ENCODE results near the gene PCSK2. TPM values are rescaled to one million over a fixed set of nuclear protein-coding genes. Genes with fewer than 3 reads are reported as not detected.

PCSK2 gene
- polyA plus RNA-seq, 2 of the 4 experiments (the other 2 are of a cell fraction), result 0.01 TPM; not detected in 1

DNA sequence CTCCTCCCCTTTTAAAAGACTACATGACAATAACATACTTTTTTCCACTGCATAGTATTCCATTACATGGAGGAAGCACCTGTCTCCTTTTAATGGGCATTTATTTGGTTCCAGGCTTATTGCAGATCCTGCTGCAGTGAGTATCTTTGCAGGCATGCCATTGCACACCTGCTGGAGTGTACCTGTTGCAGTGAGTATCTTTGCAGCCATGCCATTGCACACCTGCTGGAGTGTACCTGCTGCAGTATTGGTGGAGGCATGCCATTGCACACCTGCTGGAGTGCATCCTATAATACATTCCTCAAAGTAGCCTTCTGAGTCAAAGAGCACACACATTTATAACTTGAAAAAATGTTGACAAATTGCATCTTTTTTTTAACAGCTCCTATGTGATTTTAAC lies 302.7 kb downstream of the PCSK2 start:
- no peak overlapping the region for H3K4me3 ChIP-seq
- no peak overlapping the region for H3K4me2 ChIP-seq
- DNase-seq (ENCODE audit: low read depth in 1 of 2, low spot score in 1 of 2), result no peak
- CTCF ChIA-PET, result interaction anchor here (0.7 to 21.9 kb wide), 8 partner anchors 10 to 967 kb away, joined by 3 to 501 read pairs (median 10); partner anchors contain the start of gene RBBP9
- FAIRE-seq, result no peak
- H3K9me3 ChIP-seq, result no peaks in the 10 kb centered on the region
- POLR2A ChIA-PET, result no interaction called here
- peaks cover 21% of the 10 kb centered on the region for H3K4me1 ChIP-seq
- TF ChIP-seq, protein P1, sequence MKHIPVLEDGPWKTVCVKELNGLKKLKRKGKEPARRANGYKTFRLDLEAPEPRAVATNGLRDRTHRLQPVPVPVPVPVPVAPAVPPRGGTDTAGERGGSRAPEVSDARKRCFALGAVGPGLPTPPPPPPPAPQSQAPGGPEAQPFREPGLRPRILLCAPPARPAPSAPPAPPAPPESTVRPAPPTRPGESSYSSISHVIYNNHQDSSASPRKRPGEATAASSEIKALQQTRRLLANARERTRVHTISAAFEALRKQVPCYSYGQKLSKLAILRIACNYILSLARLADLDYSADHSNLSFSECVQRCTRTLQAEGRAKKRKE (CRISPR knock-in tag; IDR thresholded peaks at IDR 0.05; ENCODE audit: low read depth), result no peak
- TF ChIP-seq NR3C1 (IDR thresholded peaks at IDR 0.05) (no peak), CEBPB (IDR thresholded peaks at IDR 0.05) (no peak), ZC3H11A (IDR thresholded peaks at IDR 0.05) (no peak), SMC3 (IDR thresholded peaks at IDR 0.05) (no peak), JUNB (IDR thresholded peaks at IDR 0.05) (no peak), ZSCAN20 (CRISPR knock-in tag; IDR thresholded peaks at IDR 0.05) (no peak), MAZ (IDR thresholded peaks at IDR 0.05; ENCODE audit: borderline replicate concordance, low read depth, low read length) (no peak), POLR2A (IDR thresholded peaks at IDR 0.05; ENCODE audit: low read length) (no peak), CBX2 (IDR thresholded peaks at IDR 0.05; ENCODE audit: borderline replicate concordance, low read depth) (no peak), HOXB5 (CRISPR knock-in tag; IDR thresholded peaks at IDR 0.05) (no peak), RARB (CRISPR knock-in tag; IDR thresholded peaks at IDR 0.05) (no peak), ESRRA (IDR thresholded peaks at IDR 0.05; ENCODE audit: borderline replicate concordance, low read length) (no peak), BHLHE40 (IDR thresholded peaks at IDR 0.05; ENCODE audit: low read depth, low read length) (no peak), TFCP2L1 (CRISPR knock-in tag; IDR thresholded peaks at IDR 0.05) (no peak), ZFP36 (IDR thresholded peaks at IDR 0.05; ENCODE audit: borderline replicate concordance, partially characterized antibody) (no peak)
- TF ChIP-seq, protein P2, sequence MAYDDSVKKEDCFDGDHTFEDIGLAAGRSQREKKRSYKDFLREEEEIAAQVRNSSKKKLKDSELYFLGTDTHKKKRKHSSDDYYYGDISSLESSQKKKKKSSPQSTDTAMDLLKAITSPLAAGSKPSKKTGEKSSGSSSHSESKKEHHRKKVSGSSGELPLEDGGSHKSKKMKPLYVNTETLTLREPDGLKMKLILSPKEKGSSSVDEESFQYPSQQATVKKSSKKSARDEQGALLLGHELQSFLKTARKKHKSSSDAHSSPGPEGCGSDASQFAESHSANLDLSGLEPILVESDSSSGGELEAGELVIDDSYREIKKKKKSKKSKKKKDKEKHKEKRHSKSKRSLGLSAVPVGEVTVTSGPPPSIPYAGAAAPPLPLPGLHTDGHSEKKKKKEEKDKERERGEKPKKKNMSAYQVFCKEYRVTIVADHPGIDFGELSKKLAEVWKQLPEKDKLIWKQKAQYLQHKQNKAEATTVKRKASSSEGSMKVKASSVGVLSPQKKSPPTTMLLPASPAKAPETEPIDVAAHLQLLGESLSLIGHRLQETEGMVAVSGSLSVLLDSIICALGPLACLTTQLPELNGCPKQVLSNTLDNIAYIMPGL (CRISPR knock-in tag; IDR thresholded peaks at IDR 0.05; ENCODE audit: borderline replicate concordance), result no peak
- TF ChIP-seq, protein P3, sequence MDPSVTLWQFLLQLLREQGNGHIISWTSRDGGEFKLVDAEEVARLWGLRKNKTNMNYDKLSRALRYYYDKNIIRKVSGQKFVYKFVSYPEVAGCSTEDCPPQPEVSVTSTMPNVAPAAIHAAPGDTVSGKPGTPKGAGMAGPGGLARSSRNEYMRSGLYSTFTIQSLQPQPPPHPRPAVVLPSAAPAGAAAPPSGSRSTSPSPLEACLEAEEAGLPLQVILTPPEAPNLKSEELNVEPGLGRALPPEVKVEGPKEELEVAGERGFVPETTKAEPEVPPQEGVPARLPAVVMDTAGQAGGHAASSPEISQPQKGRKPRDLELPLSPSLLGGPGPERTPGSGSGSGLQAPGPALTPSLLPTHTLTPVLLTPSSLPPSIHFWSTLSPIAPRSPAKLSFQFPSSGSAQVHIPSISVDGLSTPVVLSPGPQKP (IDR thresholded peaks at IDR 0.05; ENCODE audit: low read depth, low read length), result no peak
- TF ChIP-seq, protein P4, sequence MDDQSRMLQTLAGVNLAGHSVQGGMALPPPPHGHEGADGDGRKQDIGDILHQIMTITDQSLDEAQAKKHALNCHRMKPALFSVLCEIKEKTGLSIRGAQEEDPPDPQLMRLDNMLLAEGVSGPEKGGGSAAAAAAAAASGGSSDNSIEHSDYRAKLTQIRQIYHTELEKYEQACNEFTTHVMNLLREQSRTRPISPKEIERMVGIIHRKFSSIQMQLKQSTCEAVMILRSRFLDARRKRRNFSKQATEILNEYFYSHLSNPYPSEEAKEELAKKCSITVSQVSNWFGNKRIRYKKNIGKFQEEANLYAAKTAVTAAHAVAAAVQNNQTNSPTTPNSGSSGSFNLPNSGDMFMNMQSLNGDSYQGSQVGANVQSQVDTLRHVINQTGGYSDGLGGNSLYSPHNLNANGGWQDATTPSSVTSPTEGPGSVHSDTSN (IDR thresholded peaks at IDR 0.05), result no peak
- TF ChIP-seq, protein P5, sequence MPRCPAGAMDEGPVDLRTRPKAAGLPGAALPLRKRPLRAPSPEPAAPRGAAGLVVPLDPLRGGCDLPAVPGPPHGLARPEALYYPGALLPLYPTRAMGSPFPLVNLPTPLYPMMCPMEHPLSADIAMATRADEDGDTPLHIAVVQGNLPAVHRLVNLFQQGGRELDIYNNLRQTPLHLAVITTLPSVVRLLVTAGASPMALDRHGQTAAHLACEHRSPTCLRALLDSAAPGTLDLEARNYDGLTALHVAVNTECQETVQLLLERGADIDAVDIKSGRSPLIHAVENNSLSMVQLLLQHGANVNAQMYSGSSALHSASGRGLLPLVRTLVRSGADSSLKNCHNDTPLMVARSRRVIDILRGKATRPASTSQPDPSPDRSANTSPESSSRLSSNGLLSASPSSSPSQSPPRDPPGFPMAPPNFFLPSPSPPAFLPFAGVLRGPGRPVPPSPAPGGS (IDR thresholded peaks at IDR 0.05), result no peak
- ATAC-seq, result no peak
- no peak overlapping the region for H3K27ac ChIP-seq

DNA sequence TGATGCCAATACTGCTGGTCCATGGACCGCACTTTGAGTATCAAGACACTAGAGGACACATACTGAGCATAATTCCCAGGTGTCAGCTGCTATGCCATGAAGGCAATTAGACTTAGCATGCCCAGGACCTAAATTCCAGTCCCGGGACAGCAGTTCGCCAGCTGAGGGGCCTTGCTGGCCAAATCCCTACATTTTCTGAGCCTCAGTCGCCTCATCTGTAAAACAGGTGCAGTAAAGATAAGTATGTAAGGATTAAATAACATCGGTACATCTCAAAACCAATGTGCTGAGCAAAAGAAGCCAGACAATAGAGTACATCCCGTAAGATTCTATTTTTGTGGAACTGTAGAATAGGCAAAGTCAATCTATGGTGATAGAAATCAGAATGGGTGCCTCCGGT lies 303.3 kb downstream of the PCSK2 start:
- DNase-seq (ENCODE audit: low read depth in 1 of 2, low spot score in 1 of 2) (no peak), ATAC-seq (no peak), FAIRE-seq (no peak)
- Histone ChIP-seq H3K9me3 (no peaks in the 10 kb centered on the region), H3K4me2 (peak overlapping the region; percentile 78), H3K4me1 (peaks cover 21% of the 10 kb centered on the region), H3K27ac (peak overlapping the region in 1 of 2 experiments; percentile 95; a peak in 2 of 6 replicates), H3K4me3 (no peak overlapping the region; the same call in 2 of the 3 replicates)
- TF ChIP-seq, protein P6, sequence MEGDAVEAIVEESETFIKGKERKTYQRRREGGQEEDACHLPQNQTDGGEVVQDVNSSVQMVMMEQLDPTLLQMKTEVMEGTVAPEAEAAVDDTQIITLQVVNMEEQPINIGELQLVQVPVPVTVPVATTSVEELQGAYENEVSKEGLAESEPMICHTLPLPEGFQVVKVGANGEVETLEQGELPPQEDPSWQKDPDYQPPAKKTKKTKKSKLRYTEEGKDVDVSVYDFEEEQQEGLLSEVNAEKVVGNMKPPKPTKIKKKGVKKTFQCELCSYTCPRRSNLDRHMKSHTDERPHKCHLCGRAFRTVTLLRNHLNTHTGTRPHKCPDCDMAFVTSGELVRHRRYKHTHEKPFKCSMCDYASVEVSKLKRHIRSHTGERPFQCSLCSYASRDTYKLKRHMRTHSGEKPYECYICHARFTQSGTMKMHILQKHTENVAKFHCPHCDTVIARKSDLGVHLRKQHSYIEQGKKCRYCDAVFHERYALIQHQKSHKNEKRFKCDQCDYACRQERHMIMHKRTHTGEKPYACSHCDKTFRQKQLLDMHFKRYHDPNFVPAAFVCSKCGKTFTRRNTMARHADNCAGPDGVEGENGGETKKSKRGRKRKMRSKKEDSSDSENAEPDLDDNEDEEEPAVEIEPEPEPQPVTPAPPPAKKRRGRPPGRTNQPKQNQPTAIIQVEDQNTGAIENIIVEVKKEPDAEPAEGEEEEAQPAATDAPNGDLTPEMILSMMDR (IDR thresholded peaks at IDR 0.05), result no peak
- TF ChIP-seq, protein P7, sequence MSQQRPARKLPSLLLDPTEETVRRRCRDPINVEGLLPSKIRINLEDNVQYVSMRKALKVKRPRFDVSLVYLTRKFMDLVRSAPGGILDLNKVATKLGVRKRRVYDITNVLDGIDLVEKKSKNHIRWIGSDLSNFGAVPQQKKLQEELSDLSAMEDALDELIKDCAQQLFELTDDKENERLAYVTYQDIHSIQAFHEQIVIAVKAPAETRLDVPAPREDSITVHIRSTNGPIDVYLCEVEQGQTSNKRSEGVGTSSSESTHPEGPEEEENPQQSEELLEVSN (IDR thresholded peaks at IDR 0.05; ENCODE audit: borderline replicate concordance, low read depth), result no peak
- TF ChIP-seq, protein P2 (CRISPR knock-in tag; IDR thresholded peaks at IDR 0.05; ENCODE audit: borderline replicate concordance), result no peak
- TF ChIP-seq CHD2 (IDR thresholded peaks at IDR 0.05; ENCODE audit: low read length, partially characterized antibody), result no peak
- TF ChIP-seq ZSCAN20 (CRISPR knock-in tag; IDR thresholded peaks at IDR 0.05), result no peak
- TF ChIP-seq JUNB (IDR thresholded peaks at IDR 0.05), result no peak
- TF ChIP-seq RFX5 (IDR thresholded peaks at IDR 0.05), result no peak
- no peak for TF ChIP-seq ESRRA (IDR thresholded peaks at IDR 0.05; ENCODE audit: borderline replicate concordance, low read length)
- TF ChIP-seq, protein P8, sequence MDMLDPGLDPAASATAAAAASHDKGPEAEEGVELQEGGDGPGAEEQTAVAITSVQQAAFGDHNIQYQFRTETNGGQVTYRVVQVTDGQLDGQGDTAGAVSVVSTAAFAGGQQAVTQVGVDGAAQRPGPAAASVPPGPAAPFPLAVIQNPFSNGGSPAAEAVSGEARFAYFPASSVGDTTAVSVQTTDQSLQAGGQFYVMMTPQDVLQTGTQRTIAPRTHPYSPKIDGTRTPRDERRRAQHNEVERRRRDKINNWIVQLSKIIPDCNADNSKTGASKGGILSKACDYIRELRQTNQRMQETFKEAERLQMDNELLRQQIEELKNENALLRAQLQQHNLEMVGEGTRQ (IDR thresholded peaks at IDR 0.05), result no peak
- ChIA-PET POLR2A (interaction anchor here (0.9 to 2.2 kb wide), 6 partner anchors 17 to 758 kb away, joined by 3 to 14 read pairs (median 4); partner anchors contain the start of genes DSTN, RRBP1 and ZNF133), CTCF (interaction anchor here (1.0 to 21.9 kb wide), 12 partner anchors 9 to 152 kb away, joined by 3 to 501 read pairs (median 5); partner anchors contain the start of gene RRBP1)
- WGBS (ENCODE audit: missing lambda C conversion rate), result 87% methylated on average over 7 of the region's 7 CpGs

All from A549 (cell line).